Measurements from ENCODE around the gene TREX2. TPM values are rescaled to one million over a fixed set of nuclear protein-coding genes. Genes with fewer than 3 reads are reported as not detected.

Gene TREX2
- total and polyA plus RNA-seq, 10 of the 15 experiments (the other 5 are each of a cell fraction or from before 2014, with no cell fraction given): 0.09 to 0.97 (median 0.60) TPM; not detected in 3

DNA sequence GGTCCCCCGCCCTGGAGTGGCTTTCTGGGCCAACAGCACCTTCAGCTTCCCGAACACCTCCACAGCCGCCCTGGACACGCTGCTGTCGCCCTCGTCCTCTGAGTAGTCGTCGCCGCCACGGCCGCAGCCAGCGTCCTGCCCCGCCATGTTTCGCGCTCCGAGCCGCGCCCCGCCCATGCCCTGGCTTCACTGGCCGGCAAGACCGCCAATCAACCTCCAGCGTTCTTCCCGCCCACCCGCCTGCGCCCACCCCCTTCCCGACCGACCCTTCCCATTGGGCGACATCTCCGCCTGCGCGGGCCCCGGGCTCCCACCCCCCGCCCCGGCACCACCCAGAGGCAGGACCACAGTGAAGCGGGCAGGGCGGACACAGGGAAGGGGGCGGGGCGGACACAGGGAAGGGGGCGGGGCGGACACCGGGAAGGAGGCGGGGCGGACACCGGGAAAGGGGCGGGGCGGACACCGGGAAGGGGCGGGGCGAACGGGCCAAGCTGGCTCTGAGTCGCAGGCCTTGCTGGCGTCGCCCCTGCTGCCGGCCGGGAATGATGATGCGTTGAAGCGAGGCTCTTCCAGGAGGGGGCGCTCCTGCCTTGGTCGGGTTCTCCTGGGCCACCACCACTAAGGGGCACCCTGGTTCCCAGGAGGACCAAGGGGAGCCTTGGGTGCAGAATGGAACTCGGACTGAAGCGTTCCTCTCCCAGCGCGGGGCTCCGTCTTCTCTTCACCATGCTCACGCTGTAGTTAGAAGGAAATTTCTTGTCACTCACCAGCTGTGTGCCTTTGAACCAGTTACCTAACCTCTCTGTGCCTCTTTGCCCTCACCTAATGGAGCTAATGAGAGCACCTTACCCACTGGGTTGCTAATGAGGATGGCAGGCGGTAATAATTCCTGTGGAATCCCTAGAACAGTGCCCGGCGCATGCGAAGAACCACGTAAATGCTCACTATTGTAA is 24.8 kb upstream of the TREX2 start, which contains the start of gene HAUS7:
Gene HAUS7 (minus strand): TSS at position 166 of the 953 bp plus-strand sequence. CDS start 19 bp downstream, at position 147.
- Histone ChIP-seq H3K4me1 (ENCODE audit: control insufficient read depth, insufficient read depth, low read length) (no peaks in the 10 kb centered on the region), H3K9ac (ENCODE audit: control insufficient read depth, insufficient read depth, low read length) (peak within 1 kb of the TSS; percentile 47), H3K4me2 (ENCODE audit: control insufficient read depth, insufficient read depth) (peak within 1 kb of the TSS; percentile 72), H2AFZ (ENCODE audit: control insufficient read depth, low read depth, low read length) (peak within 1 kb of the TSS; percentile 63), H3K27ac (ENCODE audit: control insufficient read depth, insufficient read depth) (peak within 1 kb of the TSS; percentile 31; the same call in 1 of the 2 replicates), H3K79me2 (ENCODE audit: control insufficient read depth, insufficient read depth, low read length) (peaks cover 6% of the 10 kb centered on the region), H3K9me3 (replicated peaks; ENCODE audit: control insufficient read depth, insufficient read depth, low read length) (no peaks in the 10 kb centered on the region), H3K4me3 (peak within 1 kb of the TSS; percentile 87), H3K36me3 (ENCODE audit: control insufficient read depth in 2 of 2, insufficient read depth in 2 of 2, low read length in 1 of 2) (no peaks in the 10 kb centered on the region; a peak in 2 of 4 replicates), H4K20me1 (ENCODE audit: control insufficient read depth, insufficient read depth) (no peaks in the 10 kb centered on the region), H3K27me3 (replicated peaks in 1 of 2; ENCODE audit: control insufficient read depth in 2 of 2, insufficient read depth in 2 of 2, low read length in 1 of 2) (no peaks in the 10 kb centered on the region; a peak in 1 of 4 replicates)
- no TSS peak for BruUV-seq (replicated peaks)
- DNase-seq (ENCODE audit: low read depth, low spot score) (peak; percentile 42), ATAC-seq (peak; percentile 92), FAIRE-seq (no peak)
- in situ Hi-C loops (cut with MboI): no loop called here
- intact Hi-C loops (cut with micrococcal nuclease; ENCODE audit: unreplicated experiment): loop anchor here (2.0 kb wide), 1 partner anchor 36 kb away; no protein-coding TSS in a partner anchor
- RAD21 ChIA-PET (ENCODE audit: unreplicated experiment): no interaction called here
- 42% methylated on average over 39 of the region's 70 CpGs for WGBS (ENCODE audit: insufficient coverage, insufficient replicate concordance, low lambda C conversion rate, missing lambda C conversion rate)
- CTCF ChIA-PET: interaction anchor here (0.6 to 2.3 kb wide), 4 partner anchors 36 to 529 kb away, joined by 3 to 7 read pairs (median 4); no protein-coding TSS in a partner anchor
- SMC1A ChIA-PET (ENCODE audit: uncharacterized antibody, unreplicated experiment): interaction anchor here (1.3 kb wide), 1 partner anchor 69 kb away, joined by 3 read pairs; no protein-coding TSS in a partner anchor
- POLR2A ChIA-PET: no interaction called here
- TF ChIP-seq, protein P1, sequence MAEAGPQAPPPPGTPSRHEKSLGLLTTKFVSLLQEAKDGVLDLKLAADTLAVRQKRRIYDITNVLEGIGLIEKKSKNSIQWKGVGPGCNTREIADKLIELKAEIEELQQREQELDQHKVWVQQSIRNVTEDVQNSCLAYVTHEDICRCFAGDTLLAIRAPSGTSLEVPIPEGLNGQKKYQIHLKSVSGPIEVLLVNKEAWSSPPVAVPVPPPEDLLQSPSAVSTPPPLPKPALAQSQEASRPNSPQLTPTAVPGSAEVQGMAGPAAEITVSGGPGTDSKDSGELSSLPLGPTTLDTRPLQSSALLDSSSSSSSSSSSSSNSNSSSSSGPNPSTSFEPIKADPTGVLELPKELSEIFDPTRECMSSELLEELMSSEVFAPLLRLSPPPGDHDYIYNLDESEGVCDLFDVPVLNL (IDR thresholded peaks at IDR 0.05; ENCODE audit: low read depth, low read length): peak; percentile 74
- TF ChIP-seq NFYB (IDR thresholded peaks at IDR 0.05; ENCODE audit: insufficient read depth, low read depth, low read length) (0 out of 2 replicates have a peak, but pooled peaks have one; percentile 43), HDAC2 (IDR thresholded peaks at IDR 0.05) (no peak), EP300 (IDR thresholded peaks at IDR 0.05; ENCODE audit: borderline replicate concordance in 1 of 2, control insufficient read depth in 1 of 2, low read depth in 2 of 2, low read length in 2 of 2) (no peak), DPF2 (IDR thresholded peaks at IDR 0.05) (peak; percentile 36; the same call in 1 of the 2 replicates), CREM (IDR thresholded peaks at IDR 0.05; ENCODE audit: low read depth) (peak; percentile 93), NRF1 (conservative IDR thresholded peaks at IDR 0.05; ENCODE audit: low read depth, low read length) (no peak), BRCA1 (IDR thresholded peaks at IDR 0.05; ENCODE audit: low read depth, low read length) (no peak), HDGF (IDR thresholded peaks at IDR 0.05) (no peak), IRF4 (IDR thresholded peaks at IDR 0.05; ENCODE audit: low read depth, low read length) (no peak), KLF5 (IDR thresholded peaks at IDR 0.05; ENCODE audit: partially characterized antibody) (no peak)
- TF ChIP-seq, protein P2, sequence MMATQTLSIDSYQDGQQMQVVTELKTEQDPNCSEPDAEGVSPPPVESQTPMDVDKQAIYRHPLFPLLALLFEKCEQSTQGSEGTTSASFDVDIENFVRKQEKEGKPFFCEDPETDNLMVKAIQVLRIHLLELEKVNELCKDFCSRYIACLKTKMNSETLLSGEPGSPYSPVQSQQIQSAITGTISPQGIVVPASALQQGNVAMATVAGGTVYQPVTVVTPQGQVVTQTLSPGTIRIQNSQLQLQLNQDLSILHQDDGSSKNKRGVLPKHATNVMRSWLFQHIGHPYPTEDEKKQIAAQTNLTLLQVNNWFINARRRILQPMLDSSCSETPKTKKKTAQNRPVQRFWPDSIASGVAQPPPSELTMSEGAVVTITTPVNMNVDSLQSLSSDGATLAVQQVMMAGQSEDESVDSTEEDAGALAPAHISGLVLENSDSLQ (IDR thresholded peaks at IDR 0.05): peak; percentile 96
- TF ChIP-seq, protein P3, sequence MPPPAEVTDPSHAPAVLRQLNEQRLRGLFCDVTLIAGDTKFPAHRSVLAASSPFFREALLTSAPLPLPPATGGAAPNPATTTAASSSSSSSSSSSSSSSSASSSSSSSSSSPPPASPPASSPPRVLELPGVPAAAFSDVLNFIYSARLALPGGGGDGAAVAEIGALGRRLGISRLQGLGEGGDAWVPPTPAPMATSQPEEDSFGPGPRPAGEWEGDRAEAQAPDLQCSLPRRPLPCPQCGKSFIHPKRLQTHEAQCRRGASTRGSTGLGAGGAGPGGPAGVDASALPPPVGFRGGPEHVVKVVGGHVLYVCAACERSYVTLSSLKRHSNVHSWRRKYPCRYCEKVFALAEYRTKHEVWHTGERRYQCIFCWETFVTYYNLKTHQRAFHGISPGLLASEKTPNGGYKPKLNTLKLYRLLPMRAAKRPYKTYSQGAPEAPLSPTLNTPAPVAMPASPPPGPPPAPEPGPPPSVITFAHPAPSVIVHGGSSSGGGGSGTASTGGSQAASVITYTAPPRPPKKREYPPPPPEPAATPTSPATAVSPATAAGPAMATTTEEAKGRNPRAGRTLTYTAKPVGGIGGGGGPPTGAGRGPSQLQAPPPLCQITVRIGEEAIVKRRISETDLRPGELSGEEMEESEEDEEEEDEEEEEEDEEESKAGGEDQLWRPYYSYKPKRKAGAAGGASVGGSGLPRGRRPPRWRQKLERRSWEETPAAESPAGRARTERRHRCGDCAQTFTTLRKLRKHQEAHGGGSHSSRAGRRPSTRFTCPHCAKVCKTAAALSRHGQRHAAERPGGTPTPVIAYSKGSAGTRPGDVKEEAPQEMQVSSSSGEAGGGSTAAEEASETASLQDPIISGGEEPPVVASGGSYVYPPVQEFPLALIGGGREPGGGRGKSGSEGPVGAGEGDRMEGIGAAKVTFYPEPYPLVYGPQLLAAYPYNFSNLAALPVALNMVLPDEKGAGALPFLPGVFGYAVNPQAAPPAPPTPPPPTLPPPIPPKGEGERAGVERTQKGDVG (CRISPR knock-in tag; IDR thresholded peaks at IDR 0.05): no peak
- TF ChIP-seq, protein P4, sequence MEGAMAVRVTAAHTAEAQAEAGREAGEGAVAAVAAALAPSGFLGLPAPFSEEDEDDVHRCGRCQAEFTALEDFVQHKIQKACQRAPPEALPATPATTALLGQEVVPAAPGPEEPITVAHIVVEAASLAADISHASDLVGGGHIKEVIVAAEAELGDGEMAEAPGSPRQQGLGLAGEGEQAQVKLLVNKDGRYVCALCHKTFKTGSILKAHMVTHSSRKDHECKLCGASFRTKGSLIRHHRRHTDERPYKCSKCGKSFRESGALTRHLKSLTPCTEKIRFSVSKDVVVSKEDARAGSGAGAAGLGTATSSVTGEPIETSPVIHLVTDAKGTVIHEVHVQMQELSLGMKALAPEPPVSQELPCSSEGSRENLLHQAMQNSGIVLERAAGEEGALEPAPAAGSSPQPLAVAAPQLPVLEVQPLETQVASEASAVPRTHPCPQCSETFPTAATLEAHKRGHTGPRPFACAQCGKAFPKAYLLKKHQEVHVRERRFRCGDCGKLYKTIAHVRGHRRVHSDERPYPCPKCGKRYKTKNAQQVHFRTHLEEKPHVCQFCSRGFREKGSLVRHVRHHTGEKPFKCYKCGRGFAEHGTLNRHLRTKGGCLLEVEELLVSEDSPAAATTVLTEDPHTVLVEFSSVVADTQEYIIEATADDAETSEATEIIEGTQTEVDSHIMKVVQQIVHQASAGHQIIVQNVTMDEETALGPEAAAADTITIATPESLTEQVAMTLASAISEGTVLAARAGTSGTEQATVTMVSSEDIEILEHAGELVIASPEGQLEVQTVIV (IDR thresholded peaks at IDR 0.05; ENCODE audit: borderline replicate concordance, partially characterized antibody): no peak
